GM20000 (cell line): Measurements from ENCODE around the gene APEX1.

Experiments
- DNase-seq: peaks from one replicate; pipeline ENCODE4 v3.0.0; 2012; ENCODE audit warnings: low spot score
- CTCF ChIP-seq: IDR thresholded peaks from 2 replicates; pipeline ENCODE4 v1.5.1; 2012; ENCODE audit warnings: mild to moderate bottlenecking, control low read depth; ENCODE audit errors: extremely low read depth, missing control alignments

Gene APEX1

GRCh38 chr14:20455355-20456300 lies 602 bp downstream of the APEX1 start:
- DNase-seq: peak; percentile 63
- TF ChIP-seq CTCF: no peak

- no peak for TF ChIP-seq CTCF
- no peak for DNase-seq
Measured at GRCh38 chr14:20456971-20457370, 1.9 kb downstream of the APEX1 start.

GRCh38 chr14:20458031-20458789 lies 3.2 kb downstream of the APEX1 start:
- DNase-seq: no peak
- no peak for TF ChIP-seq CTCF

- peak; percentile 28 for DNase-seq
- TF ChIP-seq CTCF: no peak
Measured at GRCh38 chr14:20460458-20461224, 5.6 kb downstream of the APEX1 start.

GRCh38 chr14:20461225-20462141 lies 6.5 kb downstream of the APEX1 start, which contains the start of gene PIP4P1:
TSS of gene PIP4P1 (minus strand) at chr14:20461434. CDS start at chr14:20461325, 109 bp downstream.
- no peak for TF ChIP-seq CTCF
- DNase-seq: peak; percentile 94

GRCh38 chr14:20468764-20469241 lies 13.8 kb downstream of the APEX1 start:
- TF ChIP-seq CTCF: no peak
- DNase-seq: no peak
